DMS53 treated with DMSO at 0.1 percent for 48 hours (cell line): ENCODE results near the gene CXCL8.
"Not testable (repeated sequence)": the region's sequence is repeated elsewhere in the genome, so short reads cannot be mapped to it uniquely, and the experiment has no call there.

ENCODE experiments used
- DNase-seq: peaks from one replicate; lab custom pipeline; 2025; ENCODE audit not compliant: unreplicated experiment; lab: John Stamatoyannopoulos, UW

Gene CXCL8

DNA sequence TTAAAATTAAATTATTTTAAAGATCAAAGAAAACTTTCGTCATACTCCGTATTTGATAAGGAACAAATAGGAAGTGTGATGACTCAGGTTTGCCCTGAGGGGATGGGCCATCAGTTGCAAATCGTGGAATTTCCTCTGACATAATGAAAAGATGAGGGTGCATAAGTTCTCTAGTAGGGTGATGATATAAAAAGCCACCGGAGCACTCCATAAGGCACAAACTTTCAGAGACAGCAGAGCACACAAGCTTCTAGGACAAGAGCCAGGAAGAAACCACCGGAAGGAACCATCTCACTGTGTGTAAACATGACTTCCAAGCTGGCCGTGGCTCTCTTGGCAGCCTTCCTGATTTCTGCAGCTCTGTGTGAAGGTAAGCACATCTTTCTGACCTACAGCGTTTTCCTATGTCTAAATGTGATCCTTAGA is at the start of gene CXCL8:
CXCL8 (plus strand) TSS at position 217 of the 426 bp plus-strand sequence; CDS start at position 307, 90 bp downstream.
- DNase-seq, result peak; percentile 62

DNA sequence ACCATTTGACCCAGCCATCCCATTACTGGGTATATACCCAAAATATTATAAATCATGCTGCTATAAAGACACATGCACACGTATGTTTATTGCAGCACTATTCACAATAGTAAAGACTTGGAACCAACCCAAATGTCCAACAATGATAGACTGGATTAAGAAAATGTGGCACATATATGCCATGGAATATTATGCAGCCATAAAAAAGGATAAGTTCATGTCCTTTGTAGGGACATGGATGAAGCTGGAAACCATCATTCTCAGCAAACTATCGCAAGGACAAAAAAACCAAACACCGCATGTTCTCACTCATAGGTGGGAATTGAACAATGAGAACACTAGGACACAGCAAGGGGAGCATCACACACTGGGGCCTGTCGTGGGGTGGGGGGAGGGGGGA is 49.2 kb upstream of the CXCL8 start:
- not testable (repeated sequence) for DNase-seq

DNA sequence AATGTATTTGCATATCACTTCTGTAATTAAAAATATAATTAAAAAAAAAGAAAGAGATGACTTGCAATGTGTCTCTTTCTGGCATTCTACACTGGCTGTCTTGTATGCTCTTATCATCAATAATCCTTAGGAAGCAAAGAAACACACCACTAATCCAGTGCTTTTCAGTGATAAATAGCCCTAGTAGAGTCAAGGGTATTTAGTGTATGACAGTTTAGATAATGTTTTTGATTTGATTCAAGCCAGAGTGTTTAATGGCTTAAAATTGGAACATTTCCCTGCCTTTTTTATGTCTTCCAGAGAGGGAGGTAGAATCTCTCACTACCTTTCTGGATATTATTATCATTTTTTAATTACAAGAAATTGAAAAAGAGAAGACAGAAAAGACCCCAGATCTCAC is 48.6 kb upstream of the CXCL8 start:
- DNase-seq, result no peak

DNA sequence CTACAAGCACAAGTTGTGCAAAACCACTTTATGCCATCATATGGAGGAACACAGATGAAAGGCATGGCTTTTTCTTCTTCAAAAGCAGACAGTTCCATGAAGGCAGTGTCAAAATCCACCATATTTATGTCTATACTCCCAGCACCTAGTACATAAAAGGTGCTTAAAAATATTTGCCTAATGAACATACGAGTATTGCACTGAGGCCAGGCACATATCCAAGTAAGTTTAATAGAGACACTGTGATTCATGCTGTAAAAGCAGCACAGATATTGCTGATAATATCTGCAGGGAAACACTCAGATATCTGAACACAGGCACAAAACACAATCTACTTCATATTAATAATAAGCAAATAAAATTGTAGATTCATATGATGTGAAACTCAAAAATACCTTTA is 48.1 kb upstream of the CXCL8 start:
- DNase-seq, result no peak

DNA sequence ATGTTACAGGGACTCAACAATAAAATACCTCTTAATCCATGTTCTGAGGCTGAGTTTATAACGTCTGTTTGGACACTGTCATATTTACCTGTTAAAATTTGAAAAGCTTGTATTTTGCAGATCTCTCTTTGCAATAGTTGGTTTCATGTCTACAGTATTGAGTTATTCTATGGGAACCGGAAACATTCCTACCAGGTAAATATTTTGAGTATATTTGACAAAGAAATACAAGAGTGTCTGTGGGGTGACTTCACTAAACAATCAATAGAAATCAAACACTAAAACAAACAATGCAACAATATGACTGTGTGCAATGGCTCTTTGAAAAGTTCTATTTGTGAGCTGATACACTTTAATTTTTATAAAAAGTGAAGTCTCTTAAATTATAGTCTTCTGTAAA is 47.7 kb upstream of the CXCL8 start:
- peak; percentile 94 for DNase-seq

DNA sequence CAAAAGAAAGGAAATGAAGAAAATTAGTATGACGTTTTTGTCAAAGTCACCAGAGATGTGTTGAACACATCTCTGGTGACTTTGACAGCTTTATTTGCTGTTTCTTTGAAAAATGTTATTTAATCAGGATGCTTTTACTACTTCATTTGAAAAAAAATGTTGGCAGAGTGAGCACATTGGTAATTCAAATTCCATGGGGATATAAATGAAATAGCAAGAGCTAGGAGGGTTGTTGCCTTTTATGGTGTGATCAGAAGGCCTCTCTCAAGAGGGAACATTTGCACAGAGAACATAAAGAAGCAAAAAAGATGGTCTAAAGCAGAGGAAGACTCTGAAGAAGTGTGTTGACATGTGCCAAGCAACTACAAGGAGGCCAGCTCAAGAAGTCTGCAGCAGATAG is 46.6 kb upstream of the CXCL8 start:
- DNase-seq, result no peak

DNA sequence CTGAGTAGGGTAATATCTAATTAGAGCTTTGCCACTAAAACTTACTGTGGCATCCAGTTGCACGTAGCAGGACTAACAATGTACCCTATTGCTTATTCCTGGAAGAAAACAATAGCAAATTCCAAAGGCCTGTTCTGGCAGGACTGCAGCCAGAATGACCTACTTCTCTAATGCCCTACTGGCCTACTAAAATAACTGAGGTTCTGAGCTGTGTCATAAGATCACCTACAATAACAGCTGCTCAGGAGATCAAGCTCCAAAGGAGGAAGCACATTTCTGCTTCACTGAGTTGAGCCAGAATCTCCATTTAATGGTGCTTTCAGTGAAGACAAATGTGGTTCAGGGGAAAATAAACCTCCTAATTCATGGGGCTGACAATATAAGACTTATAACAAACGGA is 42.2 kb upstream of the CXCL8 start:
- peak; percentile 19 for DNase-seq

DNA sequence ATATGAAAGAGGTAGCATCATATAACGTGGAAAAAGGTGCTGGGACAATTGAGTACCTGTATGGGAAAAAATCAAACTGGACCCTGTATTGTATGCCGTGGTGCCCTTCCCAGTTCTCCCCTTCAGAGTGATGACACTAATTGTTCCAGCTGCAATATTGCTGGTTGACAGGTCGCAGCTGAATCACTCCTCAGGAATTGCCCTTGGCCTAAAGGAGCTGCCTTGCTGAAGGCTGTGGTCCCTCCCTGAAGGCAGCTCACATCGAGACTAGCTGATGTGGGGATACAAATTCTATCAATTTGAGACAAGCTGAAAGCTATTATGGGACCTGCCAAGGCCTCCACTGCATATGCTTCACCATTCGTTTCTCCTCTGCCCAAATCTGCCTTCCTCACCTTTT is 39.3 kb upstream of the CXCL8 start:
- DNase-seq, result no peak

DNA sequence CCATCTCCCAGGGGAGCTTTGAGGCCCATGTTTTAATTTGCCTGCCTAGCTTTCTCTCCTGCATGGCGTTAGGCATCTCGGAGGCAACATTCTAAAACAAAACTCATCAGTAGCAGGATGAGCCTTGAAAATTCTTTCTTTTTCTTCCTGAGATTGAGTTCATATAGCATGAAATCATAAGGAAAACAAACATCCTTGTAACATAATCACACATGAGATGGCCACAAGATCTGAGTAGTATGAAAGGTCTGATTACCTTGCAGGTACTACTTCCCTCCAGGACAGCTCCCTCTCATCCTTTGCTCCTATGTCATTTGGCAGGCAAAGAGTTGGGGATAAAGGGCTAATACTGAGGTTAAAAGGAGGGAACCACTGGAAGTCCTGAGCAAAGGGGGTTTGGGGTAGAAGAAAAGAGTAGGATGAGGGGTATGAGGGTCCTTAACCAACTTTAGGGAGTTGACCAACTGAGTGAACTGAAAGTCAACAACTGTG is 37.5 kb upstream of the CXCL8 start:
- peak; percentile 5 for DNase-seq

DNA sequence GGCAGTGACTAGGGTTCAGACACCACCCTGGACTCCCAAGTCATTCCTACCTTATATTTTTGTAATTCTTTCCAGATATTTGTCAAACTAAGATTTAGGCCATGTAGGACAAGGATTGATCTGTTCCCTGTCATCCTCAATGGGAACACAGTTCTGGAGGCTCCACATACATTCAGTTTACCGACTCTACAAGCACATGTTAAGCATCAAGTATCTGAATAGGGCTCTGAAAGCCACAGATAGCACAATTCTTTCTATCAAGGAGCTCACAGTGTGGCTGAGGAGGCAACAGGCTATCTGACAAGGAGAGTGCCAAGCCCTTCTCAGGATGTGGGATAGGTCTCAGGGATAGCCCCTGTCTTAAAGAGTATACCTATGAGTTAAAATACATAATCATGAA is 37.0 kb upstream of the CXCL8 start:
- DNase-seq, result no peak

DNA sequence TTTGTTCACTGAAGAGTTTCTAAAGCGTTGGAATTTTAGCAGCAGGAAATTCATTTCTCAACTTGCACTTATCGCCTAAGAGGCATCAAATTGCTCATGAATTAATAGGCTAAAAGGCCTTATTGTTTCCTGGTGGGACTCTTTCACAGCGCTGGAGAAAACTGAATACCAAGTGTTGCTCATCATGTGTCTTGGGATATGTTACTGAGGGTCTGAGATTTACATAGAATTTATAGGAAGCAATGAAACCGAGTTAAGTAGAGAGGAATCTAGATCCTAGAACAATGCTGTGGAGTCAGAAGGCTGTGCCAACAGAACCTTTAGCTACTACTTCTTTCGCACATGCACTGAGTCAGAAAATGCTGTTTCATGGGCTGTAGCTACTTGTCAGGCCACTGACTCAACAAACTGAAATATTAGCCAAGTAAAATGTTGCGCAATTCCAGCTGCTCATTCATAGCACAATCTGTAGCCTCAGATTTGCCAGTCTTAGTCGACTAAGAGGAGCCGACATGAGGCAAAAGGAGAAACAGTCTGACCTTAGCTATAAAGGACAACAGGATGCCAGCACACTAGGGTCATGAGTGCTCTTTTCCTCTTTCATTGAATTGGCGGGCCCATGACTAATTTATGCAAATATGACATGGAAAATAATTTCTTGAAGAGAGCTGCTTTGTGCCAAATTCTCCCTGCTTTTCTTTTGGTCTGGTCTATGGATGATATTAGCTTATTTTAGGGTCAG is 35.9 kb upstream of the CXCL8 start:
- DNase-seq, result peak; percentile 79

DNA sequence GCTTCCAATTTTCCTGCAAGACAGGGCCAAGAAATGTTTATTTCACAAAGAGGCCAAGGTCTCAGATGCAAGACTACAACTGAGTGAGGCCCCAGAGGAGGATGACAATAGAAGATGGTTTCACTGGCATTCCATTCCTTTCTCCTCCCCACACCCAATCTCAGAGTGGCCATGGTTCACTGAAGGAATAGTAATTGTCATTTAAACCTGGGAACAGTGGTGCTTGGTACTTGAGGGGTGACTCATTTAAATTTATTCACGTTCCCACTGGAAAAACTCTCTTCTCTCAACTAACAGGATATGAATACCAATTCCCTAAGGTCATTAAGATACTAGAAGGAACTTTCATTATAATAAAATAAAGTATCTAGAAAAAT is 35.3 kb upstream of the CXCL8 start:
- DNase-seq, result peak; percentile 26

DNA sequence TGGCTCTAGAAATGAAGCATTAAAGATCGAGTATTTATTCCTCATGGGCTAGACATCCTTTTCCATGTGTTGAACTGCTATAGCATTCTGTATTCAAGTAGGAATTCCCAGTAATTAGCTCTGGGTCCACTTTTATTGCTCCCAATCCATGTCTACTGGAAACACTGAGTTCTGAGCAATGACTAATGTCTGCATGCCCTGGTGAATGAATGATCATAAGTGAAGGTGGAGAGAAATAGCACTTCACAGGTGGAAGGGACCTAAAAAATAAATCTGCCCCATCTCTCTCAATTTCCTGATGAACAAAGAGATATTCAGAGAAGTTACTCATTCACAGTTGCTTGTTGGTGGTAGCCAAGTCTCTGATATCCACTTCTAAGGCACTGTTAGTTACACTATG is 34.6 kb upstream of the CXCL8 start:
- no peak for DNase-seq

DNA sequence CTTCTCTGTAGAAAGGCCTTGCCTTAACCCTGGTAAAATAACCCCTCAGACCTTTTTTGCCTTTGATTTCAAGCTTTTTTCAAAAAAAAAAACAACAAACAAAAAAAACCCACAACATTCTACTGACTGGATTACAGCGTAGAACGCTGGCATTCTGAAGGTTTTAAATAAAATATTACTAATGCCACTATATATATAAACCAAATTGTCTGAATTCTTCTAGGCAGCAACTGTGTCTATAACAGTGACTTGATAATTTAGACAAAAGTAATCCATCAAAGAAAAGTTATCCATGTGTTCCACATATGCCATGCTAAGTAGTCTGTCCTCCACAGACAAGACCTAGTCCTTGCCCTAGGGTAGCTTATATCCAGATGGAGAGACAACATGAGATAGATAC is 33.6 kb upstream of the CXCL8 start:
- DNase-seq, result no peak

DNA sequence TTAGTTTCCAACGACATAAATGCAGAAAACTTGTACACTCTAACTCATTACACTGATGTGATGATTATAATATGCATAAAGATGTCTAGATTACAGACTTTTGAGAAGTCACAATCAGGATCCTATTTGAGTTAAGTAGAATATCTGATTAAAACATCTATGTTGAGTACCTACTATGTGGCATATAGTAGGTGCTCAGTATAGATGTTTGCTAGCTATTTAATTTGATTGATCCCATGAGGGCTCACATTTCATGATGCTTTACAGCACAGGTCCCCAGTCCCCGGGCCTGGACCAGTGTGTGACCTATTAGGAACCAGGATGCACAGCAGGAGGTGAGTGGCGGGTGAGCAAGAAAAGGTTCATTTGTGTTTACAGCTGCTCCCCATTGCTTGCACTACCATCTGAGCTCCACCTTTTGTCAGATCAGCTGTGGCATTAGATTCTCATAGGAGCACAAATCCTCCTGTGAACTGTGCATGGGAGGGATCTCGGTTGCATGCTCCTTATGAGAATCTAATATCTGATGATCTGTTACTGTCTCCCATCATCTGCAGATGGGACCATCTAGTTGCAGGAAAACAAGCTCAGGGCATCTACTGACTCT is 33.0 kb upstream of the CXCL8 start:
- DNase-seq, result peak; percentile 34

DNA sequence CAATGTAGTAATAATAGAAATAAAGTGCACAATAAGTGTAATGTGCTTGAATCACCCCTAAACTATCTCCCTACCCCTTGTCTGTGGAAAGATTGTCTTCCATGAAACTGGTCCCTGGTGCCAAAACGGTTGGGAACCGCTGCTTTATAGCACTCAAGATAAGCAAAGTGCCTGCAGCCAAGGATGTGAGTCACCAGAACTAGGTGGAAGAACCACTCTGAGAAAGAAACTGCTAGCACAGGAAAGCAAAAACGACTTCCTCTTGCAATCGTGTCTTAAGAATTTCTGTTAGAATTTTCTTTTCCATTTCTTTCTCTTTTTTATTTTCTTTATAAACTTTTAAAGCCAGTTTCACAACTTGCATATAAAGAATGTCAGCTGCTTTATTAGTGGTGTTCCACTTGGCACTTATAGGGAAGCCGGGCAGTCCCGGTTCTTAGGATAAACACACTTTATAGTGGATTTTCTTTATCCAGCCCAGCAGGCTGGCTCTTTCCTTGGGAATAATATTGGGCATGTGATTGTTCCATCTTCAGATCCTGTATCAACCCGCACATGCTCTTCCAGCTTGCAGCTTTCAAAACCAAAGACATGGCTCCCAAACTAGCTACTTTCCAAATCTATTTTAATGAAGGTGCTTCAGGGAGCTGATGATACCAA is 32.3 kb upstream of the CXCL8 start:
- DNase-seq, result peak; percentile 10

DNA sequence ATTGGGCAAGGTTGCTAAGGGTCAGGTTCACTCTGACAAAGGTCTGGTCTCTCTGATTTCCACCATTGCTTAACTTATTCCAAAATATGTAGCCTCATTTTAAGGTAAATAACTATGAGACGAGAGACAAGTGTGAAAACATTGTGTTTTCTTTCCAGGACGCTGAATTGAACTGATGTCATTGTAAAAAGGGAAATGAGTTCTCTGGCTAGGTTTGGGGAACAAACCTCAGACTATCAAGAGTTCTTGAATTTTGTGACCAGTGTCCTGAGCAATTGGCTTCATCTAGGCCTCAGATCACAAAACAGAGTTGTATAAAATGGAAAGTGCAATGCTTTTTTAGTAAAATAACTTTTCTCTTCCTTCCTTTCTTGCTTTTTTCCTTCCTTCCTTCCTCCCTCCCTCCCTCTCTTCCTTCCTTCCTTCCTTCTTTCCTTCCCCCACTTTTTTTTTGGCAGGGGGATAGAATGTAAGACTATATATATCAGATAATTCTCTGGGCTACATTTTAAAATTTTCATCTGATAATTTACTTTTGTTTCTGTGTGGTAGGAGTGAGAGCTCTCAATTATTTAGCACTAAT is 30.8 kb upstream of the CXCL8 start:
- no peak for DNase-seq

DNA sequence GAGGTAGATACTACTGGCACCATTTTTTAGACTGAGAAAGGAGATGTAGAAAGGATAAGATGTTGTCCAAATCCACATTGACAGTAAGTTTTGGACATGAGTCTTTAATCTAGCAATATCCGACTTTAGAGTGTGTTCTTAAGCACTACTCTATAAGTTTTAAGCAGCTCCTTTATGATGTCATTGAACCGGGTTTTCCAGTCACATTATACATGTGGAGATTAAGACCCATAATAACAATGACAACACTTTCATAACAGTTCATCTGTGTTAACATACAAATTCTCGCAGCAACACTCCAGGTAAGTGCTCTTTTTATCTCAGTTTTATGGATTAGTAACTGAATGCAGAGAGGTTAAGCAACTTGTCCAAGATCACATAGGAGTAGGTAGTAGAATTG is 30.3 kb upstream of the CXCL8 start:
- no peak for DNase-seq

DNA sequence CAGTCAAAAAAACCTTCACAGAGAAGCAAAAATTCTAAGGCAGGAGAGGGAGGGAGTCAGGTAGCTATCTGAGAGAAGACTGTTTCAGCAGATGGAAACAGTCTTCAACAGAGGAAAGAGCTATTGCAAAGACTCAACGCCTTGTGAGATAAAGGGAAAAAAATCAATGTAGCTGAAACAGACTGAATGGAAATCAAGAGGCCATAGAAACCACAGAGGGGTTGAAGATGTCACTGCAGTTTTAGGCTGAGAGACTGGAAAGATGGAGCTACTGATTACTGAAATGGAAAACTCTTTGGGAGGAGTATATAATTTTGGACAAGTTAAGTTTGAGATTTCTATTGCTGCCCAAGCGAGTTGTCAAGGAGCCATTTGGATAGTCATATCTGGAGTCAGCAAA is 28.4 kb upstream of the CXCL8 start:
- no peak for DNase-seq

DNA sequence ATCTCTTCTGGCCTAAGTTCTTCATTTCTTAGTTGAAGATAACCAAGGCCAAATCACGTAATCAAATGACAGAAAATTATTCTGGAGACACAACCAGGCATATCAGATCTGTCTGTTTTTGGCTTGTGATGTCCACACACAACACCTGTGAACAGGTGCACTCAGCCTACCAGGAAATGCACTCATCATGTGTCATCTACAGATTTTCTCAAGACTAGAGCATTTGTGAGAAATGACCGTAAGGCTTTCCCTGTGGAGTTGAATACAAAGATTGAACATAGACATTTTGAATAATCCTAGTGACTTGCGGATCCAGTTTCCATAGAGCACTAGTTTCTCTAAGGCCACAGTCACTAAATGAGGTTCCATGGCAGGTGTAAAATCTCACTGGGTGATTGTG is 26.7 kb upstream of the CXCL8 start:
- peak; percentile 14 for DNase-seq

DNA sequence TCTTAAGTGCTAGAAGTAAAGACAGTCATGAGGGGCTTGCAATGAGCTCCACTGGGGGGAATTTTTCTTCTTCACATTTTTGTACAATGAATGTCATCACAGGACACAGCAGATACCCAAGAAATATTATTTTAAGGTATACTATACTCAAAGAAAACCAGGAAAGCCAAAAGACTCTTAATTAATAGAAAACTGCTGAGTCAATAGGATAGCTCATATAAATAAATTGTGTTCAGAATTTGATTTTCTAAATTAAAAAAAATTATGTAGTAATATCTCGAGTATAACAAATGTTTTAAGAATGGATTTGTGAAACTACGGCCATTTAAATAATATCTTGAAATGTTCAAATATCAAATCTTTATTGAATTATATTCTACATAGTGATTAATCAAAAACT is 25.7 kb upstream of the CXCL8 start:
- DNase-seq, result no peak

DNA sequence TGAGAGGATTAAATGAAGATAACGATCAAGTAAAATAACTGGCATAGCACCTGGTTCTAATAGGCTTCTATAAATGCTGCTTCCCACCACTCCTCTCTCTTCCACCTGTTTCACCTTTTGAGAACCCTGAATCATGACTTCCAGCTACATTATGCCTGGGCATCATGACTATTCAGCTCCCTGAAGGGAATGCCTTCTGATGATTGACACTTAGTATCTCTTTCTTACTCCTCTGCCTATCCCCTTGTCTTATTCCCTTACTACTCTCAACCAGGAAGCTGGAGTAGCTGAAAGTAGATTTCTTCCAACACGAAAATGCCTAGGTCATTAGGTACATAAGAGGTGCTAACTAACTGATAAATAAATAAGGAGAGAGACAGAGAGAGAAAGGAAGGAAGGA is 24.7 kb upstream of the CXCL8 start:
- DNase-seq, result no peak
